Kidney capillary endothelial cell (primary cell): Measurements from ENCODE around the gene DNAJC17.

Experiments
- DNase-seq: peaks from one replicate; pipeline ENCODE4 v3.0.0-alpha.2; 2018; ENCODE audit warnings: low spot score

The DNAJC17 gene

GRCh38 chr15:40789999-40790398 lies 17.3 kb downstream of the DNAJC17 start:
- DNase-seq, result no peak

GRCh38 chr15:40789119-40789518 lies 18.2 kb downstream of the DNAJC17 start:
- DNase-seq, result no peak

- no peak for DNase-seq
These were observed 19.3 kb downstream of the DNAJC17 start for GRCh38 chr15:40787991-40788390.

- DNase-seq, result no peak
These were observed 19.9 kb downstream of the DNAJC17 start for GRCh38 chr15:40787344-40787841.

- no peak for DNase-seq
These were observed 21.5 kb downstream of the DNAJC17 start for GRCh38 chr15:40785814-40786213.

- no peak for DNase-seq
These were observed 22.1 kb downstream of the DNAJC17 start for GRCh38 chr15:40785164-40785563.

- no peak for DNase-seq
These were observed 24.6 kb downstream of the DNAJC17 start for GRCh38 chr15:40782609-40783227.

- DNase-seq, result no peak
These were observed 30.6 kb downstream of the DNAJC17 start for GRCh38 chr15:40776537-40777141.

- DNase-seq, result no peak
These were observed 31.3 kb downstream of the DNAJC17 start for GRCh38 chr15:40775740-40776536.

- no peak for DNase-seq
These were observed 32.3 kb downstream of the DNAJC17 start for GRCh38 chr15:40775007-40775406.

- DNase-seq, result no peak
These were observed 33.4 kb downstream of the DNAJC17 start for GRCh38 chr15:40773902-40774301.

- no peak for DNase-seq
These were observed 33.8 kb downstream of the DNAJC17 start for GRCh38 chr15:40773496-40773895.

- no peak for DNase-seq
These were observed 35.3 kb downstream of the DNAJC17 start for GRCh38 chr15:40772014-40772413.

GRCh38 chr15:40771242-40771641 lies 36.0 kb downstream of the DNAJC17 start:
- no peak for DNase-seq

- no peak for DNase-seq
These were observed 37.0 kb downstream of the DNAJC17 start for GRCh38 chr15:40770147-40770721.

GRCh38 chr15:40769274-40770146 lies 37.8 kb downstream of the DNAJC17 start, which contains the start of gene C15orf62:
Gene C15orf62 (plus strand): TSS chr15:40769980. CDS start chr15:40770496, 516 bp downstream.
- no peak for DNase-seq

GRCh38 chr15:40768521-40769273 lies 38.6 kb downstream of the DNAJC17 start:
- DNase-seq, result no peak

- DNase-seq, result no peak
These were observed 39.3 kb downstream of the DNAJC17 start for GRCh38 chr15:40767838-40768500.

- DNase-seq, result no peak
These were observed 40.1 kb downstream of the DNAJC17 start for GRCh38 chr15:40766906-40767837.
